C1 segment of cervical spinal cord (tissue), 14 donors: ENCODE data around the gene RASSF1.
A peak's percentile ranks its signal among the peaks of the same experiment; 100 is the strongest.

ENCODE experiments used
- DNase-seq, 14 donors: peaks; one replicate each; lab custom pipeline; 2025; lab: John Stamatoyannopoulos, UW

RASSF1 gene, protein sequence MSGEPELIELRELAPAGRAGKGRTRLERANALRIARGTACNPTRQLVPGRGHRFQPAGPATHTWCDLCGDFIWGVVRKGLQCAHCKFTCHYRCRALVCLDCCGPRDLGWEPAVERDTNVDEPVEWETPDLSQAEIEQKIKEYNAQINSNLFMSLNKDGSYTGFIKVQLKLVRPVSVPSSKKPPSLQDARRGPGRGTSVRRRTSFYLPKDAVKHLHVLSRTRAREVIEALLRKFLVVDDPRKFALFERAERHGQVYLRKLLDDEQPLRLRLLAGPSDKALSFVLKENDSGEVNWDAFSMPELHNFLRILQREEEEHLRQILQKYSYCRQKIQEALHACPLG

GRCh38 chr3:50340448-50341329, at the start of gene RASSF1:
TSS of gene RASSF1 (minus strand) at chr3:50340836. CDS start at chr3:50340805, 31 bp downstream.
- peak in 4 of 14 donors; percentile 32 to 38 (median 36) for DNase-seq

DNA sequence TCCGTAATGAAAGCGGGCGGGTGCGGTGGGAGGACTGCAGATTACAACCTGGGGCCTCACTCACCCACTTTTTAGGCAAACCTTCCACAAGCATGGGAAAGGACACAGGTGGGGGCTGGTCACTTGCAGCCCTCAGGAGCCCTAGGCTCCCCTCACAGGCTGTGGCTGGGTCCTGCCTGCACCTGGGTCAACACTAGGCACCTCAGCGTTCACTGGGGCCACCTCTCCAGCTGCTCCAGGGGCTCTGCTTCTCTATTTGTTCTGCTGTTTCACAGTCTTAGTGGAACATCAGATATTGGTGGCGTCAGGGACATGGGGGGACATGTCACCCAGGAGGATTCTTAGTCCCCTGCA, 48.8 kb upstream of the RASSF1 start:
- DNase-seq = no peak

- DNase-seq = no peak
These were observed 48.2 kb upstream of the RASSF1 start for GRCh38 chr3:50388720-50389413.

DNA sequence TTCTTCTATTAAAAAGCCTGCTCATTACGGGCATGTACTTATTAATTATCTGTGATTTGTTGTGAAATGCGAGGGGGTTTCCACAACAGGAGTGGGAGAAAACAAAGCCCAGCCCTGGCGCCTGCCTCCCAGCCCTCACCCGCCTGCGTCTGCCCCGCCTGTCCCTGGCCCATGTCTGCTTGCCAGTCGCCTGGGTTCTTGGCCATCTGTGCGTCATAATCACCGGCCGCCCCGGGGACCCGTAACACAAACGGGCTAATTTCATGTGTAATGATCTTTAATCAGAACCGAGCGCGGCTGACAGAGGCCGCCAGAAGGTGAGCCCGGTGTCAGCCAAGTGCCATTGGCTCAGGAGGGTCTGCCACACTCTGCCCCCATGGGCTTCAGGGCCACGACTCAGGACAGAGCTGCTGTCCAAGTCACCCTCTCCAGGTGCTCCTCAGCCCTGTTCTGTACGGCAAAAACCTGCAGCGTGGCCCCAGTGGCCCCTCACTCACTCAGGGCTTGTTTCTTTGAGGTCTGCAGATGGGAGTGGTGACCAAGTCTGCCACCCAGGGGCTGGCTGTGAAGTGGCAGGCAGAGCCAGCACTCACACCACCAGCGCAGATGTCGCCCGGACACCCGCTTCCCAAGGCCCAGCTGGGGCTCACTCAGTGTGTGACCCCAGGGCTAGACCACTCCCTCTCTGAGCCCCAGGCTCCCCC, 47.5 kb upstream of the RASSF1 start:
- peak in 2 of 14 donors; percentile 3 to 62 for DNase-seq

- DNase-seq = no peak
These were observed 45.1 kb upstream of the RASSF1 start for GRCh38 chr3:50385754-50386153.

GRCh38 chr3:50383750-50384149, 43.1 kb upstream of the RASSF1 start:
- no peak for DNase-seq

DNA sequence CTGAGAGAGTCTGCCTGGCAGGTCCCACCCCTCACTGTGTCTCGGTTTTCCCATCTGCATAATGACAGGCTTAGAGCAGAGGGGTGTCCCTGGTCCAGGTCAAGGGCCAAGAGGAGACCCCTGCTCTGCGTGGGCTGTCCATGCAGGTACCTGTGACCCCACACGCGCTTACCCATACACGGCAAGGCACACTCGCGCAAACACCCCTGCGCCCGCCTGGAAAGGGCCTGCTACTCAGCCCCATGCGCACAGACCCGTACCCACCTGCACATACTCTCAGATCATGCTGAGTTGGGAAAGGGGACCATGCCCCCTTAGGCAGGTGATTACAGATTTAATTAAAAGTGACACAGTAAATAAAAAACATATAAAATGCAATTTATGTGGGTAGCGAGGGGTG, 42.1 kb upstream of the RASSF1 start:
- DNase-seq = no peak

DNA sequence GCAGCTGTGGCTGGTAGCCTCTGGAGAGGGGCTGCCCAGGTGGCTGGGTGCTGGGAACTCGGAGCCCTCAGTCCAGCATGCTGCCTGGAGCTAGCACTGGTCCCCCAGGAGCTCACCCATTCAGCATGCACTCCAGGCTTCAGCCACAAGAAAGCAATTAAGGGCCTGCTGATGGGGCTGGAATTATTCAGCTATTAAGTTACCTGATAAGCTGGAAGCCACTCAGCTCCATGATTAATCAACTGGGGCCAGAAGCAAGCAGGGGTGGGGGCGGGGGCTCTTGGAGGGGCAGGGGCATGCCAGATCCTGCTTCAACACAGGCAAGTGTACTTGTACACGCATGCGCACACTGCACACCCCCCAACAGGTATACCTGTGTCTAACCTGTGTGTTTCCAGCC, 40.7 kb upstream of the RASSF1 start:
- no peak for DNase-seq

- DNase-seq = no peak
These were observed 39.9 kb upstream of the RASSF1 start for GRCh38 chr3:50380405-50381085.

DNA sequence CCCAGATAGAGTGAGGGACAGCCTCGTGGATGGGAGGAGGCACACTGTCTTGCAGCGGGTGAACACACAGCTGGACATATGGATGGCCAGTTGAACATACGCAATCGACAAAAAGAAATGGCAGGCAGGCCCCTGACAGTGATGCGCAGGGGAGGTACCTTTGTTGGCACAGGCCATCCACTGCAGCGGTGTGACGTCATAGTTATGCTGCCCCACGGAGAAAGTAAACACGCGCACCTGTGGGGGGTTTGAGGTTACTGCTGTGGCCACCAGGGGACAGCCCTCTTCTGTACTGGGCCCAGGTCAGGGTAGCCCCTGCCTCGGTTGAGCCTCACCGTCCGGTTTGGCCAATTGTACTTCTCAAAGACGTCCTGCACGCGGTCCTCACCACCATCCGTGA, 38.1 kb upstream of the RASSF1 start:
- DNase-seq = no peak

- no peak for DNase-seq
These were observed 37.4 kb upstream of the RASSF1 start for GRCh38 chr3:50378024-50378423.

GRCh38 chr3:50375258-50375931, 34.8 kb upstream of the RASSF1 start:
- DNase-seq = no peak

GRCh38 chr3:50374363-50375257, 34.0 kb upstream of the RASSF1 start:
- DNase-seq = no peak

- no peak for DNase-seq
These were observed 32.8 kb upstream of the RASSF1 start for GRCh38 chr3:50373146-50374051.

GRCh38 chr3:50372349-50372748, 31.7 kb upstream of the RASSF1 start:
- no peak for DNase-seq

DNA sequence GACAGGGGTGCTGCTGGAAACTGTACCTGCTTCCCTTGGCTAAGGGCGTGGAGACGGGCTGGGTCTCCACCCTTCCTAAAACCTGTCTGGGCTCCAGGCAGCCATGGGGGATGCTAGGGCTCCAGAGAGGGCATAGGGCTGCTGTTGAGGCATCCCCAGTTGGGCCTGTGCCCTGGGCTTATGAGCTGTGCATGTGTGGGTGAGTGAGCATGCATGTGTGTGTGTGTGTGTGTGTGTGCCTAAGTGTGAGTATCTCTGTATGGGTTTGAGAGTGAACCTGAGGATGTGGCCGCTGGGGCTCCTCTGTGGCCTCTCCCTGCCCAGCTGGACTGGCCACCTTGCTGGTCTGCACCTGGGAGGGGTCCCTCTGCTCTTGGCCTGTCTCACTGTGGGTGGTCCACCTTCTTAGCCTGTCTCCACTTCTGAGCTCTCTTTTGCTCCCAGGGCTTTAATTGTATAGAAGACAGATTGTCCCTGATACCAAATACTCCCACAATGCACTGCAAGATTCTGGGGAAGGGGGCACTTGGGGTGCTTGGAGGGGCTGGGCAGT, 30.6 kb upstream of the RASSF1 start:
- no peak for DNase-seq

DNA sequence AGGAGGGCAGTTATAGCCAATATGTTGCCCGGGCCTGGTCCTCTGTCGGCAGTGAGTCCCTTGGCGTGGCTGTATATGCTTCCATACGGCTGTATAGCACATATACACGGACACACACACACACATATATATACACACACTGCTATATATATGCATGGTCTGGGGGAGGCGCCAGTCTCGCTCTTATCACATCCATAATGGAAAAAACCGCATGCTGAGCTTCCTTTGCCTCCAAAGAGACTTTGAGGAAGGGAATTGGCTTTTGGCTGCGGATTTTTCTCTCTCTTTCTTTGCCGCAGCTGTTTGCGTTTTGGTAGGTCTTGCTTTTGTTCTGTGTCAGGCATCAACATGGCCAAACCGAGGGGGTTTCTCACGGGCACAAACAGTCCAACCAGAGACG, 30.0 kb upstream of the RASSF1 start:
- DNase-seq = no peak
